ENCODE results near the gene ARHGEF33.

Gene ARHGEF33

GRCh38 chr2:39015424-39015823 lies 125.7 kb downstream of the ARHGEF33 start:
- DNase-seq (ENCODE audit: low read depth, low spot score): no peak

GRCh38 chr2:39017334-39017733 lies 127.7 kb downstream of the ARHGEF33 start:
- no peak for DNase-seq (ENCODE audit: low read depth, low spot score)

GRCh38 chr2:39018638-39019037 lies 129.0 kb downstream of the ARHGEF33 start:
- no peak for DNase-seq (ENCODE audit: low read depth, low spot score)

GRCh38 chr2:39020383-39020782 lies 130.7 kb downstream of the ARHGEF33 start:
- DNase-seq (ENCODE audit: low read depth, low spot score): no peak

GRCh38 chr2:39022642-39023235 lies 133.1 kb downstream of the ARHGEF33 start:
- no peak for DNase-seq (ENCODE audit: low read depth, low spot score)

GRCh38 chr2:39023649-39024048 lies 134.0 kb downstream of the ARHGEF33 start:
- no peak for DNase-seq (ENCODE audit: low read depth, low spot score)

GRCh38 chr2:39024833-39025232 lies 135.2 kb downstream of the ARHGEF33 start:
- DNase-seq (ENCODE audit: low read depth, low spot score): no peak
